Colonic mucosa (tissue), 4 donors: Measurements from ENCODE around the gene MFSD6. TPM values are rescaled to one million over a fixed set of nuclear protein-coding genes. Genes with fewer than 3 reads are reported as not detected.

Experiments
- DNase-seq: peaks from one replicate; pipeline ENCODE4 v3.0.0-alpha.2; 2020
- H3K27ac ChIP-seq: fragments of 200-600 bp; one replicate; pipeline ENCODE4 v1.8.0; 2021
- H3K27me3 ChIP-seq: fragments of 200-600 bp; one replicate; pipeline ENCODE4 v1.8.0; 2021
- H3K36me3 ChIP-seq: fragments of 200-600 bp; one replicate; pipeline ENCODE4 v1.8.0; 2021
- H3K4me1 ChIP-seq: fragments of 200-600 bp; one replicate; pipeline ENCODE4 v1.8.0; 2021; ENCODE audit warnings: mild to moderate bottlenecking
- H3K4me3 ChIP-seq: fragments of 200-600 bp; one replicate; pipeline ENCODE4 v1.8.0; 2021
- H3K9ac ChIP-seq, 2 donors: one replicate each; pipeline ENCODE4 v1.7.0; 2013; ENCODE audit warnings: control low read depth in 2 of 2, low read depth in 2 of 2, low read length in 2 of 2
- H3K9me3 ChIP-seq: fragments of 200-600 bp; one replicate; pipeline ENCODE4 v1.8.0; 2021
- intact Hi-C: fragments of 100-400 bp; cut with DNase I; formaldehyde crosslinking; loops from one replicate; pipeline ENCODE4 v1.14.1; 2022
- total RNA-seq, 2 donors: library from RNA; stranded (reverse); fragmentation: NEBNext Ultra II Directional in 1 of 2; extraction: Animal tissue kit (Norgen Biotek cat#: 25700) in 1 of 2; gene quantifications; one replicate each; pipeline ENCODE4 v1.2.1, GENCODE V29; 2021
- TF ChIP-seq, protein P1 (sequence below): fragments of 200-600 bp; IDR thresholded peaks from one replicate; pipeline ENCODE4 v1.8.0; 2022; ENCODE audit warnings: antibody characterized with exemption, mild to moderate bottlenecking
- donor health status: healthy.
- donor health status: DM: no; HTN: no; CAD: no.
- donor health status: DM: no; HTN: no; CAD: no.

MFSD6 gene
- total RNA-seq, 2 donors from 2014 or later: 60.9 to 83.3 TPM

DNA sequence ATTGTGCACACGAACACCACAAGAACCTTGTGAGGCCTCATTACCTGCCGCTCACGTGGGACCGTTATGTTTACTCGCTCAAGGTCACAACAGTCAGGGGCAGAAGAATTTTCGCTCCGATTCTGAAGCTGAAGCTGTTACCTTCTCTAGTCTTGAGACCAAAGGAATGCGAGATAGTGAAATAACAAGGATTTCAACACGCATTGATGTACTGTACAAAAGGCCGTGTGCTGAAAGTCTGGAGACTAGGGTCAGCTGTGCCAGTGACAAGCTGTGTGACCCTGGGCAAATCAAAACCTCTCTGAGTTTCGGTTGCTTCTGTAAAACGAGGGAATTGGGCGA is 125.8 kb downstream of the MFSD6 start:
- Histone ChIP-seq H3K4me1 (no peaks in the 10 kb centered on the region), H3K36me3 (no peaks in the 10 kb centered on the region), H3K9ac (peak overlapping the region; percentile 71 to 95), H3K27ac (peak overlapping the region; percentile 93), H3K4me3 (peak overlapping the region; percentile 76), H3K9me3 (no peaks in the 10 kb centered on the region), H3K27me3 (no peaks in the 10 kb centered on the region)
- TF ChIP-seq, protein P1, sequence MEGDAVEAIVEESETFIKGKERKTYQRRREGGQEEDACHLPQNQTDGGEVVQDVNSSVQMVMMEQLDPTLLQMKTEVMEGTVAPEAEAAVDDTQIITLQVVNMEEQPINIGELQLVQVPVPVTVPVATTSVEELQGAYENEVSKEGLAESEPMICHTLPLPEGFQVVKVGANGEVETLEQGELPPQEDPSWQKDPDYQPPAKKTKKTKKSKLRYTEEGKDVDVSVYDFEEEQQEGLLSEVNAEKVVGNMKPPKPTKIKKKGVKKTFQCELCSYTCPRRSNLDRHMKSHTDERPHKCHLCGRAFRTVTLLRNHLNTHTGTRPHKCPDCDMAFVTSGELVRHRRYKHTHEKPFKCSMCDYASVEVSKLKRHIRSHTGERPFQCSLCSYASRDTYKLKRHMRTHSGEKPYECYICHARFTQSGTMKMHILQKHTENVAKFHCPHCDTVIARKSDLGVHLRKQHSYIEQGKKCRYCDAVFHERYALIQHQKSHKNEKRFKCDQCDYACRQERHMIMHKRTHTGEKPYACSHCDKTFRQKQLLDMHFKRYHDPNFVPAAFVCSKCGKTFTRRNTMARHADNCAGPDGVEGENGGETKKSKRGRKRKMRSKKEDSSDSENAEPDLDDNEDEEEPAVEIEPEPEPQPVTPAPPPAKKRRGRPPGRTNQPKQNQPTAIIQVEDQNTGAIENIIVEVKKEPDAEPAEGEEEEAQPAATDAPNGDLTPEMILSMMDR: no peak
- intact Hi-C loops: no loop called here
- DNase-seq: peak; percentile 53

DNA sequence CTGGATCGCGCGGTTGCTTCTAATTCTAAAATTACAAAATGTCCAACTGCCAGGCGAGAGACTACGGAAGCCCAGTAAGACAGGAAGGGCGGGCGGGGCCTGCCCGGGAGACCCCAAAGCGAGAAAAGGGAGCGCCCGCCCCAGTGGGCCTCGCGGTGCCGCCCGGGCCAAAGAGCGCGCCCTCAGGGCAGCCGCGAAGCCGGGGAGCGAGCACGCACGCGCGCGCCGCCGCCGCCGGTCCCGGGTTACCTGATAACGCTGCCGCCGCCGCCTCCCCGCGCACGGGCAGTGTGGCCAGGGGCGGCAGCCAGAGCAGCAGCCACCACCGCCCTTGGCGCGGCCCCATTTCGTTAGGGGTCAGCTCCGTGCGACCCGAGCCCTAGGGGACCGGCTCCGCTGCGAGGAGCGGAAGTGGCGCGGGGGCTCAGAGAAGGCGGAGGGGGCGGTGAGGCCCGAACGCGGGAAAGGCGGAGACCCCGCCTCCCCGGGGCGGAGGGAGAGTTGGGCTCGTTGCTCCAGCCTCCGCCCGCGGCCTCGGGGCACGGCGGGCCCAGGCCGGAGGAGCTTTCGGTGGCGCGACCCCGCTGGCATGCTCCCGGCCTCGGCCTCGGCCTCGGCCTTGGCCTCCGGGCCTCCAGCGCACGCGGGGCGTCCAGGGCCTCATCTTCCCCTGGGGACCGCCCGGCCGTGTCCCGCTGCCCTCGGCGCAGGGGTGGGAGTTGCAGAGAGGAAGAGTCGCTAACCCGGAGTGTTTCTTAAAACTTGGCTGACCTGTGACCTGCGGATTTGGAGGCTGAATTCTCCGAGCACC is 126.4 kb downstream of the MFSD6 start, which contains the start of gene NEMP2:
TSS of gene NEMP2 (minus strand) at position 413 of the 811 bp plus-strand sequence. CDS start at position 346, 67 bp downstream.
- Histone ChIP-seq H3K9me3 (no peaks in the 10 kb centered on the region), H3K27ac (peak within 1 kb of the TSS; percentile 93), H3K4me3 (peak within 1 kb of the TSS; percentile 76), H3K36me3 (no peaks in the 10 kb centered on the region), H3K27me3 (no peaks in the 10 kb centered on the region), H3K9ac (peak within 1 kb of the TSS; percentile 71 to 95), H3K4me1 (no peaks in the 10 kb centered on the region)
- TF ChIP-seq, protein P1: no peak
- peak; percentile 83 for DNase-seq
- intact Hi-C loops: loop anchor here (5.0 kb wide), 1 partner anchor 118 kb away; no protein-coding TSS in a partner anchor

DNA sequence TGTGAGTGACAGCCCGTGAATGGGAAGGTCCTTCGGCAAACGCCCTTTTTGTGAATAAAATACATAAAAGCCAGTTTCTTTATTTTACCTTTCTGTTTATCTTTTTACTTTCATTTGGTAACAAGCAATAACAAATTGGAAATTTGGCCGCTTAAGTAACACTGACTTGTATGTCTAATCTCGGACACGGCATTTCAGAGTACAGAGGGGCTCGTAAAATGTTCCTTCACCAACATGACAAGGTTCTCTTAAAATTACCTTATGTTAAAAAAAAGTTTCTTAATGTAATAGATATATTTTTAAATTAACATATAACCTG is 126.9 kb downstream of the MFSD6 start:
- TF ChIP-seq, protein P1: no peak
- Histone ChIP-seq H3K27ac (peak overlapping the region; percentile 93), H3K9ac (peak overlapping the region; percentile 71 to 95), H3K27me3 (no peaks in the 10 kb centered on the region), H3K4me3 (peak overlapping the region; percentile 76), H3K9me3 (no peaks in the 10 kb centered on the region), H3K36me3 (no peaks in the 10 kb centered on the region), H3K4me1 (no peaks in the 10 kb centered on the region)
- intact Hi-C loops: loop anchor here (5.0 kb wide), 1 partner anchor 117 kb away; no protein-coding TSS in a partner anchor
- no peak for DNase-seq

DNA sequence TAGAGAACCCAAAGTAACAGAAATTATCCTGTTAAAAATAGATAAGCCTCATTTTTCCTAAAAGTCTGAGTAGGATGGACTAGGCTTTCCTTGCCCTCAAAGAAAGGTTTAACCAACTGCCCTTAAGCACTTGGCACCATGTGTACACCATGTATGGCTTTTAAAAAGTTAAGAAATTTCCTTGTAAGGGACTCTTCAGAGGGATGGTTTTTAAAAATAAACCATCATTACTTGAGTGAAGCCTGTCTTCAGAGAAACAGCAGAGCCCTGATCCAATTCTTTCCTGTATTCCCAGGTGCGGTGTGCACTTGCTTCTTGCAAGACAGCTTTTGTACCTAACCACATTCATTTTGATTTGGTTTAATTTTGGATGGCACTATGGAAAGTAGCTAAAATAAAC is 127.4 kb downstream of the MFSD6 start:
- TF ChIP-seq, protein P1: no peak
- intact Hi-C loops: loop anchor here (5.0 kb wide), 1 partner anchor 117 kb away; no protein-coding TSS in a partner anchor
- H3K36me3 ChIP-seq: no peaks in the 10 kb centered on the region
- peak overlapping the region in 1 of 2 donors; percentile 60 for H3K9ac ChIP-seq
- H3K27ac ChIP-seq: peak overlapping the region; percentile 93
- H3K9me3 ChIP-seq: no peaks in the 10 kb centered on the region
- no peaks in the 10 kb centered on the region for H3K27me3 ChIP-seq
- no peaks in the 10 kb centered on the region for H3K4me1 ChIP-seq
- H3K4me3 ChIP-seq: peak overlapping the region; percentile 76
- no peak for DNase-seq

- Histone ChIP-seq H3K9ac (no peak overlapping the region), H3K27ac (no peak overlapping the region), H3K9me3 (no peaks in the 10 kb centered on the region), H3K36me3 (no peaks in the 10 kb centered on the region), H3K4me1 (no peaks in the 10 kb centered on the region), H3K4me3 (no peak overlapping the region), H3K27me3 (no peaks in the 10 kb centered on the region)
- no peak for DNase-seq
- intact Hi-C loops: loop anchor here (5.0 kb wide), 1 partner anchor 115 kb away; no protein-coding TSS in a partner anchor
- TF ChIP-seq, protein P1: no peak
These were observed 129.6 kb downstream of the MFSD6 start for GRCh38 chr2:190537765-190538164.
